KG1 (cell line): ENCODE measurements around the gene PARP14.
"Not testable (repeated sequence)": the region's sequence is repeated elsewhere in the genome, so short reads cannot be mapped to it uniquely, and the experiment has no call there.

ENCODE experiments used
- DNase-seq: peaks from one replicate; lab custom pipeline; 2025; lab: John Stamatoyannopoulos, UW

PARP14 gene

GRCh38 chr3:122727294-122727693, 46.7 kb downstream of the PARP14 start:
- no peak for DNase-seq

- no peak for DNase-seq
These were observed 47.1 kb downstream of the PARP14 start for GRCh38 chr3:122727766-122728165.

- DNase-seq: no peak
These were observed 47.5 kb downstream of the PARP14 start for GRCh38 chr3:122728186-122728585.

GRCh38 chr3:122728756-122729514, 48.3 kb downstream of the PARP14 start:
- DNase-seq: no peak

- DNase-seq: no peak
These were observed 49.6 kb downstream of the PARP14 start for GRCh38 chr3:122730240-122730639.

- not testable (repeated sequence) for DNase-seq
These were observed 52.3 kb downstream of the PARP14 start for GRCh38 chr3:122732682-122733525.

- DNase-seq: no peak
These were observed 58.5 kb downstream of the PARP14 start for GRCh38 chr3:122739172-122739571.

GRCh38 chr3:122742234-122742633, 61.6 kb downstream of the PARP14 start:
- DNase-seq: no peak

- DNase-seq: no peak
These were observed 63.0 kb downstream of the PARP14 start for GRCh38 chr3:122743581-122744120.

GRCh38 chr3:122745369-122746021, 64.9 kb downstream of the PARP14 start:
- DNase-seq: no peak

- not testable (repeated sequence) for DNase-seq
These were observed 66.7 kb downstream of the PARP14 start for GRCh38 chr3:122747295-122747694.

GRCh38 chr3:122748347-122748746, 67.7 kb downstream of the PARP14 start:
- no peak for DNase-seq

- no peak for DNase-seq
These were observed 74.3 kb downstream of the PARP14 start for GRCh38 chr3:122754929-122755328.

- no peak for DNase-seq
These were observed 74.9 kb downstream of the PARP14 start for GRCh38 chr3:122755491-122755890.

GRCh38 chr3:122758877-122759560, 78.4 kb downstream of the PARP14 start:
- no peak for DNase-seq

GRCh38 chr3:122760453-122761271, 80.0 kb downstream of the PARP14 start:
- no peak for DNase-seq

- DNase-seq: no peak
These were observed 85.8 kb downstream of the PARP14 start for GRCh38 chr3:122766430-122766829.

GRCh38 chr3:122767540-122768372, 87.1 kb downstream of the PARP14 start:
- DNase-seq: no peak

- DNase-seq: no peak
These were observed 90.0 kb downstream of the PARP14 start for GRCh38 chr3:122770521-122771202.
